ENCODE results near the gene CCDC38.
"Not testable (repeated sequence)": the region's sequence is repeated elsewhere in the genome, so short reads cannot be mapped to it uniquely, and the experiment has no call there.

CCDC38 gene

GRCh38 chr12:95882080-95882479 lies 60.3 kb downstream of the CCDC38 start:
- DNase-seq (ENCODE audit: low read depth), result peak; percentile 69

- DNase-seq (ENCODE audit: low read depth), result peak; percentile 48
These were observed 61.0 kb downstream of the CCDC38 start for GRCh38 chr12:95881331-95881955.

- no peak for DNase-seq (ENCODE audit: low read depth)
These were observed 61.5 kb downstream of the CCDC38 start for GRCh38 chr12:95880895-95881294.

- DNase-seq (ENCODE audit: low read depth), result peak; percentile 59
These were observed 64.8 kb downstream of the CCDC38 start for GRCh38 chr12:95877622-95878021.

- no peak for DNase-seq (ENCODE audit: low read depth)
These were observed 68.0 kb downstream of the CCDC38 start for GRCh38 chr12:95874452-95874851.

- DNase-seq (ENCODE audit: low read depth), result no peak
These were observed 71.5 kb downstream of the CCDC38 start for GRCh38 chr12:95870897-95871296.

GRCh38 chr12:95863337-95863736 lies 79.1 kb downstream of the CCDC38 start:
- DNase-seq (ENCODE audit: low read depth), result no peak

- no peak for DNase-seq (ENCODE audit: low read depth)
These were observed 80.4 kb downstream of the CCDC38 start for GRCh38 chr12:95862038-95862437.

GRCh38 chr12:95859947-95860850 lies 82.2 kb downstream of the CCDC38 start:
- no peak for DNase-seq (ENCODE audit: low read depth)

GRCh38 chr12:95859344-95859816 lies 83.0 kb downstream of the CCDC38 start:
- peak; percentile 47 for DNase-seq (ENCODE audit: low read depth)

- DNase-seq (ENCODE audit: low read depth), result peak; percentile 97
These were observed 83.7 kb downstream of the CCDC38 start, which contains the start of gene SNRPF for GRCh38 chr12:95858451-95859343. Gene SNRPF (plus strand): TSS chr12:95858952. CDS start chr12:95859074, 122 bp downstream.

- DNase-seq (ENCODE audit: low read depth), result no peak
These were observed 84.6 kb downstream of the CCDC38 start for GRCh38 chr12:95857799-95858198.

GRCh38 chr12:95857156-95857555 lies 85.3 kb downstream of the CCDC38 start:
- DNase-seq (ENCODE audit: low read depth), result no peak

- no peak for DNase-seq (ENCODE audit: low read depth)
These were observed 90.3 kb downstream of the CCDC38 start for GRCh38 chr12:95852133-95852532.

GRCh38 chr12:95851606-95852005 lies 90.8 kb downstream of the CCDC38 start:
- DNase-seq (ENCODE audit: low read depth), result no peak

- peak; percentile 56 for DNase-seq (ENCODE audit: low read depth)
These were observed 93.6 kb downstream of the CCDC38 start for GRCh38 chr12:95848575-95849388.

GRCh38 chr12:95842426-95842825 lies 100.0 kb downstream of the CCDC38 start:
- DNase-seq (ENCODE audit: low read depth), result not testable (repeated sequence)

GRCh38 chr12:95838125-95838524 lies 104.3 kb downstream of the CCDC38 start:
- peak; percentile 84 for DNase-seq (ENCODE audit: low read depth)

GRCh38 chr12:95837240-95838038 lies 105.0 kb downstream of the CCDC38 start:
- no peak for DNase-seq (ENCODE audit: low read depth)

- DNase-seq (ENCODE audit: low read depth), result peak; percentile 45
These were observed 105.7 kb downstream of the CCDC38 start for GRCh38 chr12:95836630-95837239.

Data from EH (cell line).